HepG2 (cell line): ENCODE results near the gene GLDC. TPM values are rescaled to one million over a fixed set of nuclear protein-coding genes. Genes with fewer than 3 reads are reported as not detected.

Experiments used
- HOXA3 ChIP-seq: sonication (generic); formaldehyde crosslinking; IDR thresholded peaks from 2 replicates; pipeline ENCODE4 v1.5.0; 2020; ENCODE audit warnings: missing genetic modification reagents
- MTA1 ChIP-seq: sonication (generic); formaldehyde crosslinking; IDR thresholded peaks from 2 replicates; pipeline ENCODE4 v1.4.0; 2020; ENCODE audit warnings: missing genetic modification reagents, mild to moderate bottlenecking, borderline replicate concordance
- MYC ChIP-seq: sonication (generic); formaldehyde crosslinking; IDR thresholded peaks from 2 replicates; pipeline ENCODE4 v1.9.0; 2021; ENCODE audit warnings: missing genetic modification reagents, borderline replicate concordance
- NAIF1 ChIP-seq: sonication (generic); formaldehyde crosslinking; IDR thresholded peaks from 2 replicates; pipeline ENCODE4 v1.5.0; 2020; ENCODE audit warnings: mild to moderate bottlenecking, missing genetic modification reagents, borderline replicate concordance
- POLR2AphosphoS5 ChIP-seq: IDR thresholded peaks from 2 replicates; pipeline ENCODE4 v1.6.1; 2012; ENCODE audit warnings: low read depth, low read length
- ZNF260 ChIP-seq: sonication (generic); formaldehyde crosslinking; IDR thresholded peaks from 2 replicates; pipeline ENCODE4 v1.4.0; 2020; ENCODE audit warnings: missing genetic modification reagents, low read depth, mild to moderate bottlenecking, borderline replicate concordance
- ZNF83 ChIP-seq: sonication (generic); formaldehyde crosslinking; IDR thresholded peaks from 2 replicates; pipeline ENCODE4 v1.4.0; 2020; ENCODE audit warnings: missing genetic modification reagents, mild to moderate bottlenecking, borderline replicate concordance
- polyA plus RNA-seq, 8 experiments: library from polyadenylated mRNA; depleted of rRNA in 3 of 8; stranded (reverse) in 7 of 8; unstranded in 1 of 8; fragments of >200 nt; fragmentation: Illumina TruSeq in 4 of 8; extraction: Trizol in 4 of 8; gene quantifications; 2 replicates each; pipeline versions ENCODE4 v1.2.1 to v1.2.3, GENCODE V29; 2011 to 2016; ENCODE audit warnings: low read depth in 4 of 8, missing spikeins in 1 of 8, mixed read lengths in 1 of 8; ENCODE audit not compliant: insufficient read depth in 1 of 8
- total RNA-seq, 5 experiments: library from RNA; depleted of rRNA; stranded (reverse); fragments of >200 nt; fragmentation: Illumina TruSeq; extraction: Trizol; gene quantifications; 2 replicates each; pipeline ENCODE4 v1.2.3, GENCODE V29; 2016; ENCODE audit warnings: low read depth in 1 of 5
- TF ChIP-seq, protein P1 (sequence below): sonication (generic); formaldehyde crosslinking; IDR thresholded peaks from 2 replicates; pipeline ENCODE4 v1.5.1; 2020; ENCODE audit warnings: mild to moderate bottlenecking, missing genetic modification reagents, moderate library complexity
- TF ChIP-seq, protein P2 (sequence below): sonication (generic); formaldehyde crosslinking; IDR thresholded peaks from 2 replicates; pipeline ENCODE4 v1.4.0; 2020; ENCODE audit warnings: mild to moderate bottlenecking, missing genetic modification reagents

GLDC gene
- total and polyA plus RNA-seq, 2 of the 13 experiments (the other 11 are each of a cell fraction or from before 2014, with no cell fraction given), result 59.3 to 115 TPM

DNA sequence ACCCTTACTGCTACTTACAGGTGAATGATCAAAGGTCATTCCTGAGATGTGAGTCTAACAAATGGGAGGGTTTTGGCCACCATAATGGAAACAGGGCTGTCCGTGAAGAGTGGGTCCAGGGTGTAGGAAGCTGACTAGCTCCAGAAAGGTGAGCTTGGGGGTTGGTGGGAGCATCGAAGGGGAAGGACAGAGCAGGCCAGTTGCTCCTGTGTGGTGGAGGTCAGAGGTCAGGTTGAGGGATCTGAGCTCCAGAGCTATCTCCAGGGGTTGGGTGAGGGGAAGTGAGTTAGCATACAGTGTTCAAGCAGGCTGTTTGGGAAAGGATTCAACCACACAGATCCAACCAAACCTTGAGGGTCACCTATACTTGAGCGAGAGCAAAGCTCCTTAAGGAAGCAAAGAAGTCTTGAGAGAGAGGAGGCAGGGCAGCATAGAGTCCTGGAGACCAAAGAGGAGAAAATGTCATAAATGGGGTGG, 18.7 kb upstream of the GLDC start (continued):
- TF ChIP-seq MYC (CRISPR knock-in tag), result 0 out of 2 replicates have a peak, but pooled peaks have one; percentile 25
- TF ChIP-seq, protein P1, sequence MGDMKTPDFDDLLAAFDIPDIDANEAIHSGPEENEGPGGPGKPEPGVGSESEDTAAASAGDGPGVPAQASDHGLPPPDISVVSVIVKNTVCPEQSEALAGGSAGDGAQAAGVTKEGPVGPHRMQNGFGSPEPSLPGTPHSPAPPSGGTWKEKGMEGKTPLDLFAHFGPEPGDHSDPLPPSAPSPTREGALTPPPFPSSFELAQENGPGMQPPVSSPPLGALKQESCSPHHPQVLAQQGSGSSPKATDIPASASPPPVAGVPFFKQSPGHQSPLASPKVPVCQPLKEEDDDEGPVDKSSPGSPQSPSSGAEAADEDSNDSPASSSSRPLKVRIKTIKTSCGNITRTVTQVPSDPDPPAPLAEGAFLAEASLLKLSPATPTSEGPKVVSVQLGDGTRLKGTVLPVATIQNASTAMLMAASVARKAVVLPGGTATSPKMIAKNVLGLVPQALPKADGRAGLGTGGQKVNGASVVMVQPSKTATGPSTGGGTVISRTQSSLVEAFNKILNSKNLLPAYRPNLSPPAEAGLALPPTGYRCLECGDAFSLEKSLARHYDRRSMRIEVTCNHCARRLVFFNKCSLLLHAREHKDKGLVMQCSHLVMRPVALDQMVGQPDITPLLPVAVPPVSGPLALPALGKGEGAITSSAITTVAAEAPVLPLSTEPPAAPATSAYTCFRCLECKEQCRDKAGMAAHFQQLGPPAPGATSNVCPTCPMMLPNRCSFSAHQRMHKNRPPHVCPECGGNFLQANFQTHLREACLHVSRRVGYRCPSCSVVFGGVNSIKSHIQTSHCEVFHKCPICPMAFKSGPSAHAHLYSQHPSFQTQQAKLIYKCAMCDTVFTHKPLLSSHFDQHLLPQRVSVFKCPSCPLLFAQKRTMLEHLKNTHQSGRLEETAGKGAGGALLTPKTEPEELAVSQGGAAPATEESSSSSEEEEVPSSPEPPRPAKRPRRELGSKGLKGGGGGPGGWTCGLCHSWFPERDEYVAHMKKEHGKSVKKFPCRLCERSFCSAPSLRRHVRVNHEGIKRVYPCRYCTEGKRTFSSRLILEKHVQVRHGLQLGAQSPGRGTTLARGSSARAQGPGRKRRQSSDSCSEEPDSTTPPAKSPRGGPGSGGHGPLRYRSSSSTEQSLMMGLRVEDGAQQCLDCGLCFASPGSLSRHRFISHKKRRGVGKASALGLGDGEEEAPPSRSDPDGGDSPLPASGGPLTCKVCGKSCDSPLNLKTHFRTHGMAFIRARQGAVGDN (CRISPR knock-in tag), result peak; percentile 62
- 0 out of 2 replicates have a peak, but pooled peaks have one; percentile 23 for TF ChIP-seq NAIF1 (CRISPR knock-in tag)
- TF ChIP-seq MTA1 (CRISPR knock-in tag), result 0 out of 2 replicates have a peak, but pooled peaks have one; percentile 0
- peak; percentile 50; the same call in 1 of the 2 replicates for TF ChIP-seq POLR2AphosphoS5
- TF ChIP-seq ZNF83, result peak; percentile 59; the same call in 1 of the 2 replicates
- TF ChIP-seq ZNF260 (CRISPR knock-in tag), result peak; percentile 55; the same call in 1 of the 2 replicates
- TF ChIP-seq HOXA3 (CRISPR knock-in tag), result no peak; the same call in 1 of the 2 replicates
- TF ChIP-seq, protein P2, sequence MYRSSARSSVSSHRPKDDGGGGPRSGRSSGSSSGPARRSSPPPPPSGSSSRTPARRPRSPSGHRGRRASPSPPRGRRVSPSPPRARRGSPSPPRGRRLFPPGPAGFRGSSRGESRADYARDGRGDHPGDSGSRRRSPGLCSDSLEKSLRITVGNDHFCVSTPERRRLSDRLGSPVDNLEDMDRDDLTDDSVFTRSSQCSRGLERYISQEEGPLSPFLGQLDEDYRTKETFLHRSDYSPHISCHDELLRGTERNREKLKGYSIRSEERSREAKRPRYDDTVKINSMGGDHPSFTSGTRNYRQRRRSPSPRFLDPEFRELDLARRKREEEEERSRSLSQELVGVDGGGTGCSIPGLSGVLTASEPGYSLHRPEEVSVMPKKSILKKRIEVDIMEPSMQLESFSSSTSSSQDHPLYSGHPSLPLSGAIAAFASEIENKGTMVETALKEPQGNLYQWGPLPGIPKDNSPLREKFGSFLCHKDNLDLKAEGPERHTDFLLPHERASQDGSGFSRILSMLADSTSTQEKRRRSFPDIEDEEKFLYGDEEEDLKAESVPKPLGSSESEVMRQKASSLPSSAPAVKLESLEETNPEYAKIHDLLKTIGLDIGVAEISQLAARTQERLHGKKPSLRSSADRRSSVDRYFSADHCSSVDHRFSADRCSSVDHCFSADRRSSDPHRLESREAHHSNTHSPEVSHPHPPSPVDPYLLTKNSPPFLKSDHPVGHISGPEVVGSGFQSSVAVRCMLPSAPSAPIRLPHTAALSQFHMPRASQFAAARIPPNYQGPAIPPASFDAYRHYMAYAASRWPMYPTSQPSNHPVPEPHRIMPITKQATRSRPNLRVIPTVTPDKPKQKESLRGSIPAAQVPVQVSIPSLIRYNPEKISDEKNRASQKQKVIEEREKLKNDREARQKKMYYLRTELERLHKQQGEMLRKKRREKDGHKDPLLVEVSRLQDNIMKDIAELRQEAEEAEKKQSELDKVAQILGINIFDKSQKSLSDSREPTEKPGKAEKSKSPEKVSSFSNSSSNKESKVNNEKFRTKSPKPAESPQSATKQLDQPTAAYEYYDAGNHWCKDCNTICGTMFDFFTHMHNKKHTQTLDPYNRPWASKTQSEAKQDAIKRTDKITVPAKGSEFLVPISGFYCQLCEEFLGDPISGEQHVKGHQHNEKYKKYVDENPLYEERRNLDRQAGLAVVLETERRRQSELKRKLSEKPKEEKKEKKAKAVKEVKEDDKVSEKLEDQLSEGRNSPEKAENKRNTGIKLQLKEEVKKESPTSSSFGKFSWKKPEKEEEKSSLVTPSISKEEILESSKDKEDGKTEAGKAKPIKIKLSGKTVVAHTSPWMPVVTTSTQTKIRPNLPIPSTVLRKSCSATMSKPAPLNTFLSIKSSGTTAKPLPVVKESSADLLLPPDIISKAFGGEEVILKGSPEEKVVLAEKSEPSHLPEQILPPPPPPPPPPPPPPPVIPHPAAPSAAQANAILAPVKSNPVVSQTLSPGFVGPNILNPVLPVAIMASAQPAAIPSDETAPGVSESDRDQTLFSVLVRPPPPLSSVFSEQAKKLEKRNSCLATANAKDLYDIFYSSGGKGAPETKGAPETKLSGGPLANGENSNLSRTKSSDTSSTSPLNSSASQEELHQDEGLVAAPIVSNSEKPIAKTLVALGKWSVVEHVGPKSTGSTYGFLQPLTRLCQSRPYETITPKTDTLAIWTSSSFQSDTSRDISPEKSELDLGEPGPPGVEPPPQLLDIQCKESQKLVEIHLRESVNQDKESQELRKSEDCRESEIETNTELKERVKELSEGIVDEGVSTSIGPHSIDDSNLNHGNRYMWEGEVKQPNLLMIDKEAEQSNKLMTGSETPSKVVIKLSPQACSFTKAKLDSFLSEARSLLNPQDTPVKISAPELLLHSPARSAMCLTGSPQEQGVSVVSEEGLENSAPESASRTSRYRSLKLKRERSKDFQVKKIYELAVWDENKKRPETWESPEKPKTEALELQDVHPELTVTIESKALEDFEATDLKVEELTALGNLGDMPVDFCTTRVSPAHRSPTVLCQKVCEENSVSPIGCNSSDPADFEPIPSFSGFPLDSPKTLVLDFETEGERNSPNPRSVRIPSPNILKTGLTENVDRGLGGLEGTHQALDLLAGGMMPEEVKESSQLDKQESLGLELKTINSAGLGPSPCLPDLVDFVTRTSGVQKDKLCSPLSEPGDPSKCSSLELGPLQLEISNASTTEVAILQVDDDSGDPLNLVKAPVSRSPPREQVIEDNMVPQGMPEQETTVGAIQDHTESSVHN (CRISPR knock-in tag), result 0 out of 2 replicates have a peak, but pooled peaks have one; percentile 9
